Suprapubic skin (tissue), 2 donors: Measurements from ENCODE around the gene DIAPH2.

Experiments used
- EP300 ChIP-seq: sonication (generic); formaldehyde crosslinking; IDR thresholded peaks from one replicate; pipeline ENCODE4 v1.6.1; 2017; ENCODE audit warnings: antibody characterized with exemption
- POLR2A ChIP-seq, 2 donors: fragments of 450-650 bp; IDR thresholded peaks; one replicate each; pipeline ENCODE4 v1.6.1; 2017; ENCODE audit warnings: antibody characterized with exemption in 2 of 2, mild to moderate bottlenecking in 2 of 2, moderate library complexity in 2 of 2

- TF ChIP-seq POLR2A (IDR thresholded peaks at IDR 0.05), result no peak
- no peak for TF ChIP-seq EP300
These were observed 925.3 kb downstream of the DIAPH2 start for GRCh38 chrX:97609938-97610337.
